Caco-2 (cell line): ENCODE results near the gene SNX12. TPM values are rescaled to one million over a fixed set of nuclear protein-coding genes. Genes with fewer than 3 reads are reported as not detected.
A peak's percentile ranks its signal among the peaks of the same experiment; 100 is the strongest.

Experiments used
- BruUV-seq: library from RNA; stranded (reverse); fragments of 400-500 nt; replicated peaks from 2 replicates; lab custom pipeline; 2021; lab: Mats Ljungman, UMichigan
- CTCF ChIA-PET: fragments of 300-600 bp; sonication (Branson Sonifier 250); formaldehyde crosslinking; loops from one replicate; lab custom pipeline; 2022; ENCODE audit warnings: antibody characterized with exemption; lab: Charles Lee
- POLR2A ChIA-PET: fragments of 300-600 bp; sonication (Branson Sonifier 250); formaldehyde crosslinking; loops from one replicate; lab custom pipeline; 2022; ENCODE audit warnings: antibody characterized with exemption; lab: Charles Lee
- DNase-seq, 2 experiments: peaks; one replicate each; pipeline versions ENCODE4 v3.0.0 to v3.0.0-alpha.2; 2020 to 2022
- H3K27me3 ChIP-seq: replicated peaks from 2 replicates; pipeline ENCODE4 v1.6.0; 2011; ENCODE audit warnings: low read length; ENCODE audit not compliant: control insufficient read depth, insufficient read depth
- H3K36me3 ChIP-seq: 2 replicates; pipeline ENCODE4 v1.5.1; 2011; ENCODE audit warnings: low read length; ENCODE audit not compliant: control insufficient read depth, insufficient read depth
- H3K4me1 ChIP-seq: fragments of 250-450 bp; sonication (Bioruptor Pico); 2 replicates; pipeline ENCODE4 v1.5.1; 2020; ENCODE audit warnings: mild to moderate bottlenecking
- H3K4me3 ChIP-seq: 2 replicates; pipeline ENCODE4 v1.5.1; 2011; ENCODE audit warnings: low read depth, mild to moderate bottlenecking, control low read depth, low read length
- H3K9me3 ChIP-seq: fragments of 250-450 bp; sonication (Bioruptor Pico); 2 replicates; pipeline ENCODE4 v1.5.1; 2020; ENCODE audit warnings: mild to moderate bottlenecking, moderate library complexity
- H3K27ac Mint-ChIP-seq: one replicate; pipeline ENCODE4 v1.8.0; 2022; ENCODE audit warnings: mixed read lengths; ENCODE audit not compliant: unreplicated experiment
- H3K27me3 Mint-ChIP-seq: one replicate; pipeline ENCODE4 v1.8.0; 2022; ENCODE audit warnings: mixed read lengths; ENCODE audit not compliant: insufficient read depth, unreplicated experiment
- H3K36me3 Mint-ChIP-seq: one replicate; pipeline ENCODE4 v1.8.0; 2022; ENCODE audit warnings: mild to moderate bottlenecking, mixed read lengths; ENCODE audit not compliant: insufficient read depth, unreplicated experiment
- H3K4me1 Mint-ChIP-seq: one replicate; pipeline ENCODE4 v1.8.0; 2022; ENCODE audit warnings: low read depth, mixed read lengths; ENCODE audit not compliant: unreplicated experiment
- H3K4me3 Mint-ChIP-seq: one replicate; pipeline ENCODE4 v1.8.0; 2022; ENCODE audit warnings: mild to moderate bottlenecking, moderate library complexity, mixed read lengths; ENCODE audit not compliant: unreplicated experiment
- H3K9me3 Mint-ChIP-seq: one replicate; pipeline ENCODE4 v1.8.0; 2022; ENCODE audit warnings: mixed read lengths; ENCODE audit not compliant: unreplicated experiment
- intact Hi-C: fragments of 100-400 bp; cut with micrococcal nuclease; formaldehyde crosslinking; loops from one replicate; pipeline ENCODE4 v1.10.0; 2022; ENCODE audit not compliant: unreplicated experiment
- total RNA-seq: library from RNA; stranded (reverse); gene quantifications from 2 replicates; pipeline ENCODE4 v1.2.3, GENCODE V29; 2022
- TF ChIP-seq, protein P1 (sequence below), 2 experiments: fragments of 200-600 bp in 1 of 2; IDR thresholded peaks; 1 replicate in 1 of 2; 2 replicates in 1 of 2; pipeline versions ENCODE4 v1.5.1 to v1.8.0; 2011 to 2022; ENCODE audit warnings: antibody characterized with exemption in 1 of 2, control low read depth in 1 of 2, inconsistent platforms in 1 of 2, low read depth in 1 of 2, low read length in 1 of 2, mild to moderate bottlenecking in 1 of 2, moderate library complexity in 1 of 2; ENCODE audit not compliant: insufficient read depth in 1 of 2, severe bottlenecking in 1 of 2, unreplicated experiment in 1 of 2

SNX12 gene
- total RNA-seq, 1 experiment from 2014 or later = 88.0 TPM

DNA sequence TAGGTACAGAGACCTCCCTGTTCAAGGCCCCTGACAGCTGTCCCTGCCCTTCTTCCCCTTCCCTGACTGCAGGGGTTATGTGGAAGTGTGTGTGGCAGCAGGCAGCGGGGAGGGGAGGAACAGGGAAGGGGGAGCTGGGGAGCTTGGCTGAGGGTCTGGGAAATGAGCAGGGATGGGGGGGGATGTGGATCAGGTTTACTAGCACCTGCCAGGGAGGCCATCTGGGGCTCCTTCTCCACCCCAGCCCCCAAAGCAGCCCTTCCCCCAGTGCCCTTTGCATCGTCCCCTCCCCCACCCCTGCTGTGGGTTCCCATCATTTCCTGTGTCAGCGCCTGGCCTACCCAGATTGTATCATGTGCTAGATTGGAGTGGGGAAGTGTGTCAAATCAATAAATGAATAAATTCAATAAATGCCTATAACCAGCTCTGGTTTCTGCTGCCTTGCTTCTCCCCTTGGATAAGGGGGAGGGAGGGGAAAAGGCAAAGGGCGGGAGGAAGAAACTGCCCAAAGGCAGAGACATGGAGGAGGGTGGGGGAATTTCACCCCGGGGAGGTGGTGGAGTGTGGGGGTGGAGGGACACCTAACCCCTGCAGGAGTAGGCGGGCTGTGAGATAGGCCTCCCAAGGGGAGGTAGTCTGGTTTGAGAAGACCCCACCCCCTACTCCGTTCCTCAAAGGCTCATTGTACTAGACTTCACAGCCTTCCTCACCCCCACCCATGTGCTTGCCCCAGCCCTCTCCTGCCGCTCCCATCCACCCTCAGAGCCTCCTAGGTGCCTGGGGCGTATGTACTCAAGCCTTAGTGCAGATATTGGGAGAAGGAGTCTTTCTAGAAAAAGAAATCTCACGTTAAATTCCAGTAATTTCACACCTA, 35.2 kb upstream of the SNX12 start:
- Mint-ChIP-seq H3K4me3 (peak overlapping the region; percentile 78), H3K4me1 (peaks cover 13% of the 10 kb centered on the region), H3K27ac (peak overlapping the region; percentile 89), H3K9me3 (no peaks in the 10 kb centered on the region), H3K36me3 (peaks cover 6% of the 10 kb centered on the region), H3K27me3 (no peaks in the 10 kb centered on the region)
- H3K4me1 ChIP-seq = peaks cover 9% of the 10 kb centered on the region
- CTCF ChIA-PET = interaction anchor here (1.2 kb wide), 1 partner anchor 9 kb away, joined by 3 read pairs; no protein-coding TSS in a partner anchor
- TF ChIP-seq, protein P1, sequence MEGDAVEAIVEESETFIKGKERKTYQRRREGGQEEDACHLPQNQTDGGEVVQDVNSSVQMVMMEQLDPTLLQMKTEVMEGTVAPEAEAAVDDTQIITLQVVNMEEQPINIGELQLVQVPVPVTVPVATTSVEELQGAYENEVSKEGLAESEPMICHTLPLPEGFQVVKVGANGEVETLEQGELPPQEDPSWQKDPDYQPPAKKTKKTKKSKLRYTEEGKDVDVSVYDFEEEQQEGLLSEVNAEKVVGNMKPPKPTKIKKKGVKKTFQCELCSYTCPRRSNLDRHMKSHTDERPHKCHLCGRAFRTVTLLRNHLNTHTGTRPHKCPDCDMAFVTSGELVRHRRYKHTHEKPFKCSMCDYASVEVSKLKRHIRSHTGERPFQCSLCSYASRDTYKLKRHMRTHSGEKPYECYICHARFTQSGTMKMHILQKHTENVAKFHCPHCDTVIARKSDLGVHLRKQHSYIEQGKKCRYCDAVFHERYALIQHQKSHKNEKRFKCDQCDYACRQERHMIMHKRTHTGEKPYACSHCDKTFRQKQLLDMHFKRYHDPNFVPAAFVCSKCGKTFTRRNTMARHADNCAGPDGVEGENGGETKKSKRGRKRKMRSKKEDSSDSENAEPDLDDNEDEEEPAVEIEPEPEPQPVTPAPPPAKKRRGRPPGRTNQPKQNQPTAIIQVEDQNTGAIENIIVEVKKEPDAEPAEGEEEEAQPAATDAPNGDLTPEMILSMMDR (IDR thresholded peaks at IDR 0.05; ENCODE audit: insufficient read depth in 1 of 2, low read depth in 1 of 2, low read length in 1 of 2, severe bottlenecking in 1 of 2, unreplicated experiment in 1 of 2) = no peak
- H3K4me3 ChIP-seq = peak overlapping the region; percentile 27
- BruUV-seq = no TSS peak
- no peaks in the 10 kb centered on the region for H3K9me3 ChIP-seq
- no peaks in the 10 kb centered on the region for H3K36me3 ChIP-seq
- peak; percentile 75 to 86 for DNase-seq
- POLR2A ChIA-PET = interaction anchor here (0.7 kb wide), 1 partner anchor 80 kb away, joined by 17 read pairs; no protein-coding TSS in a partner anchor
- intact Hi-C loops = no loop called here
- H3K27me3 ChIP-seq = no peaks in the 10 kb centered on the region

DNA sequence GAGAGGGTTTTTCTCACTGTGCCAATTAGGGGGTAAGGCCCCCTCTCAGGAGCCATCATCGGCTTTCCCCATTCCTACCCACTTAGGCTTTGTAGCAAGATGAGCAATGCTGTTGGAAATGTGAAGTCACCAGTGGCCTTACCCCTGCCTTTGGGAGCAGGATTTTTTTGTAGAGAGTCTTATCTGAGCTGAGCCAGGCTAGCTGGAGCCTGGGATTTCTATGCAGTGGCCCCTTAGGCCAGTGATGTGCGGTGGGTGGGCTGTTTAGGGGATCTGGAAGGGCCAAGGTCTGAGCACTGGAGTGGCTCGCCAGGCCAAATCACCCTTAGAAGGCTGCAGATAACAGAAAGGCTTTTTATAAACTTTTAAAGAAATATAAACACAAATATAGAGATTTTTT, 34.2 kb upstream of the SNX12 start:
- BruUV-seq = no TSS peak
- Mint-ChIP-seq H3K9me3 (no peaks in the 10 kb centered on the region), H3K27ac (peak overlapping the region; percentile 89), H3K4me3 (no peak overlapping the region), H3K27me3 (no peaks in the 10 kb centered on the region), H3K36me3 (peaks cover 2% of the 10 kb centered on the region), H3K4me1 (peaks cover 13% of the 10 kb centered on the region)
- Histone ChIP-seq H3K4me3 (no peak overlapping the region), H3K36me3 (no peaks in the 10 kb centered on the region), H3K9me3 (no peaks in the 10 kb centered on the region), H3K4me1 (peaks cover 9% of the 10 kb centered on the region), H3K27me3 (no peaks in the 10 kb centered on the region)
- intact Hi-C loops = no loop called here
- CTCF ChIA-PET = interaction anchor here (0.5 to 1.2 kb wide), 2 partner anchors 10 to 73 kb away, joined by 3 to 6 read pairs; no protein-coding TSS in a partner anchor
- no peak for DNase-seq
- POLR2A ChIA-PET = interaction anchor here (0.6 kb wide), 1 partner anchor 80 kb away, joined by 3 read pairs; no protein-coding TSS in a partner anchor
- TF ChIP-seq, protein P1 (IDR thresholded peaks at IDR 0.05; ENCODE audit: insufficient read depth in 1 of 2, low read depth in 1 of 2, low read length in 1 of 2, severe bottlenecking in 1 of 2, unreplicated experiment in 1 of 2) = no peak
